Gastrocnemius medialis (tissue), 4 donors: ENCODE measurements around the gene ADARB2.

Experiments
- POLR2A ChIP-seq, 2 donors: fragments of 450-650 bp; IDR thresholded peaks; one replicate each; pipeline ENCODE4 v1.6.1; 2017; ENCODE audit warnings: antibody characterized with exemption in 2 of 2, mild to moderate bottlenecking in 2 of 2, moderate library complexity in 2 of 2
- TF ChIP-seq, protein P1 (sequence below), 5 experiments: fragments of 450-650 bp in 3 of 5; fragments of 200-600 bp in 2 of 5; sonication (generic) in 2 of 5; IDR thresholded peaks in 4 of 5; conservative IDR thresholded peaks in 1 of 5; 1 replicate in 4 of 5; 2 replicates in 1 of 5; pipeline ENCODE4 v1.5.1; 2016 to 2019; ENCODE audit warnings: antibody characterized with exemption in 5 of 5, mild to moderate bottlenecking in 3 of 5, moderate library complexity in 3 of 5

DNA sequence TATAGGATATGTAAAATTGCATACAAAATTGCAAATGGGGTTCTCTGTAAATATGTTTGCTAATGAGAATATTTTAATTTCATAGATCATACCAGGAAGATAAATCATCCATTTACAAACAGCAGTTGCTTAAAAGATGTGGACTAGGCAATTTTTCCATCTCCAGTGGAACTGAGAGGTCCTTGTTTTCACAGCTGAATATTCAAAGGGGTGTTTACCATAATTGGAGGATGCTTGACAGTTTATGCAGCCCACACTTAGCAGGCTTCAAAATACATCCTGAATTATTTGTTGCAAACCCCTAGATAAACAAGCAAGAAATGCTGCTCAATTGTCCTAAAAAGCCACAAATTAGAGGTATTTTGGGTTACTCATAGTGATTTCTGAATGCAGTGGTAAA is 69.9 kb downstream of the ADARB2 start:
- TF ChIP-seq, protein P1, sequence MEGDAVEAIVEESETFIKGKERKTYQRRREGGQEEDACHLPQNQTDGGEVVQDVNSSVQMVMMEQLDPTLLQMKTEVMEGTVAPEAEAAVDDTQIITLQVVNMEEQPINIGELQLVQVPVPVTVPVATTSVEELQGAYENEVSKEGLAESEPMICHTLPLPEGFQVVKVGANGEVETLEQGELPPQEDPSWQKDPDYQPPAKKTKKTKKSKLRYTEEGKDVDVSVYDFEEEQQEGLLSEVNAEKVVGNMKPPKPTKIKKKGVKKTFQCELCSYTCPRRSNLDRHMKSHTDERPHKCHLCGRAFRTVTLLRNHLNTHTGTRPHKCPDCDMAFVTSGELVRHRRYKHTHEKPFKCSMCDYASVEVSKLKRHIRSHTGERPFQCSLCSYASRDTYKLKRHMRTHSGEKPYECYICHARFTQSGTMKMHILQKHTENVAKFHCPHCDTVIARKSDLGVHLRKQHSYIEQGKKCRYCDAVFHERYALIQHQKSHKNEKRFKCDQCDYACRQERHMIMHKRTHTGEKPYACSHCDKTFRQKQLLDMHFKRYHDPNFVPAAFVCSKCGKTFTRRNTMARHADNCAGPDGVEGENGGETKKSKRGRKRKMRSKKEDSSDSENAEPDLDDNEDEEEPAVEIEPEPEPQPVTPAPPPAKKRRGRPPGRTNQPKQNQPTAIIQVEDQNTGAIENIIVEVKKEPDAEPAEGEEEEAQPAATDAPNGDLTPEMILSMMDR (IDR thresholded peaks at IDR 0.05 in 4 of 5, conservative IDR thresholded peaks at IDR 0.05 in 1 of 5), result no peak
- TF ChIP-seq POLR2A (IDR thresholded peaks at IDR 0.05), result no peak
